HG03097 (cell line): ENCODE results near the gene MYRIP.

ENCODE experiments used
- ATAC-seq: cut with Tn5 transposase; IDR thresholded peaks from one replicate; pipeline ENCODE4 v1.9.1; 2021; ENCODE audit not compliant: unreplicated experiment, low FRiP score

Gene MYRIP

DNA sequence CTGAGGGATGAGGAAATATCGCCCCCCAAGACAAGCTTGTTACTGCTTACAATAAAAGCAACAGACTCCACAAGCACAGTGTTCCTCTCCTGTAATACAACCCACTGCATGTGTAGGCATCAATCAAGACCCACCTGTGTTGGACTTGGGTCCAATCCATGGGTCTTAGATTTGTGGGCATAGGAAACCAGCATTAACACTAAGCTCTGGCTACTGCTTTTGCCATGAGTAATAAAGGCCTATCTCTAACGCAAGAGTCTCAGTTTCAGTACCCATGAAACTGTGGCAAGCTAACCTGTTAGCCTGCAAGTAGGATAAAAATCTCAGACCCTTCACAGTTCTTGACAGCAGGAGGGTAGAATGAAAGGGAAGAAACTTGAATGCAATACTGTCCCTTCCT is 494.9 kb downstream of the MYRIP start:
- no peak for ATAC-seq

DNA sequence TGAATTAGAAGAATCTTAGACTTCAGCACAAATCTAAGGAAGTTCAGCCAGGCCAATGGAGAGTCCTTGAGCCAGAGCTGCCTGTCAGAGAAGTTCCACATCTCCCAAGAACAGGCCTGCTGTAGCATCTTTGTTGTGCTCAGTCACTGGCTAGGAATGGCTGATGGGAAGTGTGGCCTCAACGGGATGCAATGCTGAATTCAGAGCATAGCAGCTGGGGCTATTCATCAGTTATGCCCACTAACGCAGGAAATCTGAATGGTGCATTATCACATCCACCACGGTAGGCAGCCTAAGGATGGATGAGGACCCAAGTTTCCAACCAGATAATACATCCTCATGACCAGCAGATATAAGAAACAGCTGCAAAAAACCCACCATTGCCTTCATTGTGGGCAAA is 496.9 kb downstream of the MYRIP start:
- ATAC-seq = no peak

DNA sequence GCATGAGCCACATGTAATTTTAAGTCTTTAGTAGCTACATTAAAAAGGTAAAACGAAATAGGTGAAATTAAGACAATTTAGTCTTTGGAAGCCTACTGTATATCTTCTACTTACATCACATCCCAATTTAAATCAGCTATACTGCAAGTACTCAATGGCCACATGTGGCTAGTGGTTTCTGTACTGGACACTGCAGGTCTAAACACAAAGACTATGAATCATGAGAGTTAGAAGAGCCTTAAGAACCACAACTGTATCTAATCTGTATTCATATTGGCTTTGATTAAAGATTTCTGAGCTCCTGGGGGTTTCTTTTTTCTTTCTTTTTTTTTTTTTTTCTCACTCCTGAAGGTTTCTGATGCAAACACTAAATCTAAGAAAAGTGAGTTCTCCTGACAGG is 497.8 kb downstream of the MYRIP start:
- no peak for ATAC-seq

DNA sequence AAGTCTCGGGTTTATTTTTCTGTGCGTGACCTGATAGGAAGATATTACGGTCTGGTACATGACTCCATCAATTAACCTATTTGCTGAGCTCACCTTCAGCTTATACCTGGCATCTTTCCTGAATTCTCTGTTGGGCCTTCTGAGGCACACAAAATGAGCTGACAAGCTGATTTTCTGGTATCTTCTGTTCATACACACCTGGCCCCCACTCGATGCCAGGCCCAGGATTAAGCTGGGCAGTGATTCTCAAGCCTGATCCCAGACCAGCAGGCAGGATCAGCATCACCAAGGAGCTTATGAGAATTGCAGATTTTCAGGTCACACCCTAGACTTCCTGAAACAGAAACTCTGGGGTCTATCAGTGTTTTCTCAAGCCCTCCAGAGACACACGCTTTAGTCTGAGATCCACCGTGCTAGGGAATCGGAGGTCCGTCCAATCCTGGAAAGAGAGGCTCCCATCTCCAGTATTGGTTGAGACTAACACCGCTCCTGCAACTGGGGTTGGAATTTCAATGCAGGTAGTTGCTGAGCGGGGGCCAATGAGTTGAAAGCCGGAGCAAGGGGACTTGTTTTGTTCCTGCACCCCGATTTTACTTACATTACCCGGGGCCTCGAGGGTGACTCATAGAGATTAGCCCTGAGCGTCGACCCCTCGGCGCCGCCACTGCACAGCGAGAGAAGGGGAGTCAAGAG is 499.5 kb downstream of the MYRIP start:
- ATAC-seq = no peak

DNA sequence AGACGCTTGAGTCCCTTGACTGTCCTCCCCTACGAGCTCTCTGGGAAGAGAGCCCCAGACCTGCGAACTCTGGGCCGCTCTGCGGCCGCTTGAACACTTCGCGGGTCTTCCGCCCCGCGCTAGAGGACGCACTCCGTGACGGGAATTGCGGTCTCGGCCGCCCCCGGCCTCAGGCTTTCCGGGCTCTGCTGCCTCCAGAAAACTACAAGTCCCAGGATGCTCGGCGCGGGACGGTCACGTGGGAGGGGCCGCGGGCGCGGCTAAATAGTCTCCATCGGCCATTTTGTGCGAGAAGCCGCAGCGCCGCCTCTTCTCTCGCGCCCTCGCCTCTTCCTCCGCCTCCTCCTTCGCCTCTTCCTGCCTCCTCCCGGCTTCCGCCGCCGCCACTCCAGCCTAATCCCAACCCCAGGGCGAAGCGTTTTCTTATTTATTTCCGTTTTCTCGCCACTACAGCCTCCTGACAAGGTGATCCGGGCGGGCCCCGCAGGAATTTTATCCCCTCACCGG is 500.1 kb downstream of the MYRIP start, which contains the start of gene EIF1B:
EIF1B (plus strand) TSS at position 290 of the 507 bp plus-strand sequence. CDS start 235 bp downstream, outside the sequence.
- peak; percentile 91 for ATAC-seq
